Measurements from ENCODE around the gene GTPBP2. TPM values are rescaled to one million over a fixed set of nuclear protein-coding genes. Genes with fewer than 3 reads are reported as not detected.

Gene GTPBP2
- total RNA-seq, 1 donor from 2014 or later: 49.7 TPM

GRCh38 chr6:43575772-43576551 is 53.1 kb downstream of the GTPBP2 start, which contains the start of the genes POLH and XPO5:
Gene POLH (plus strand): TSS chr6:43576185. CDS start chr6:43582320, 6,135 bp downstream.
Gene XPO5 (minus strand): TSS chr6:43576038. CDS start chr6:43575864, 174 bp downstream.
- ATAC-seq: peak; percentile 99

GRCh38 chr6:43575105-43575771 is 53.8 kb downstream of the GTPBP2 start:
- ATAC-seq: no peak

GRCh38 chr6:43572015-43572414 is 57.0 kb downstream of the GTPBP2 start:
- ATAC-seq: no peak

GRCh38 chr6:43570876-43571441 is 58.1 kb downstream of the GTPBP2 start:
- peak; percentile 72 for ATAC-seq

Other genes starting within 250 kb of the GTPBP2 start
- 18.3 TPM for gene ABCC10, start 201.7 kb downstream of the GTPBP2 start, total RNA-seq
- gene DLK2, start 173.7 kb downstream of the GTPBP2 start, total RNA-seq: 8.9 TPM
- 8.9 TPM for gene TJAP1, start 151.7 kb downstream of the GTPBP2 start, total RNA-seq
- 0.20 TPM for gene LRRC73, start 118.9 kb downstream of the GTPBP2 start, total RNA-seq
- 41.8 TPM for gene YIPF3, start 112.3 kb downstream of the GTPBP2 start, total RNA-seq
- gene POLR1C, start 112.2 kb downstream of the GTPBP2 start, total RNA-seq: 33.0 TPM
- gene XPO5, start 53.2 kb downstream of the GTPBP2 start, total RNA-seq: 36.5 TPM
- gene POLH, start 53.1 kb downstream of the GTPBP2 start, total RNA-seq: 12.0 TPM
- gene MAD2L1BP, start 6.6 kb upstream of the GTPBP2 start, total RNA-seq: 20.1 TPM
- gene RSPH9, start 15.8 kb upstream of the GTPBP2 start, total RNA-seq: not detected
- gene MRPS18A, start 58.5 kb upstream of the GTPBP2 start, total RNA-seq: 44.5 TPM
- 129 TPM for gene VEGFA, start 140.9 kb upstream of the GTPBP2 start, total RNA-seq

Measured in esophagus mucosa (tissue), 1 donor.